ENCODE measurements around the gene PDLIM1. TPM values are rescaled to one million over a fixed set of nuclear protein-coding genes. Genes with fewer than 3 reads are reported as not detected.

PDLIM1 gene
- total RNA-seq, 6 experiments from 2014 or later: 63.9 to 105 (median 82.1) TPM

GRCh38 chr10:95306851-95307250 lies 16.0 kb upstream of the PDLIM1 start:
- no CpG with 5 or more reads among the region's 1 CpG for WGBS (ENCODE audit: insufficient coverage, low coverage, low lambda C conversion rate, missing lambda C conversion rate)
- no peaks in the 10 kb centered on the region for H3K27me3 ChIP-seq
- no peaks in the 10 kb centered on the region for H3K9me3 ChIP-seq
- TF ChIP-seq CTCF (IDR thresholded peaks at IDR 0.05) (no peak), POLR2A (IDR thresholded peaks at IDR 0.05) (no peak)
- H3K4me1 ChIP-seq: peaks cover 0 to 2% (median 0%) of the 10 kb centered on the region in 4 donors
- ATAC-seq (no peak), DNase-seq (no peak)
- H3K27ac ChIP-seq: no peak overlapping the region
- no peaks in the 10 kb centered on the region for H3K36me3 ChIP-seq
- H3K4me3 ChIP-seq: no peak overlapping the region
- intact Hi-C loops (cut with DNase I): no loop called here

GRCh38 chr10:95306318-95306650 lies 15.5 kb upstream of the PDLIM1 start:
- 62% methylated on average over 3 of the region's 3 CpGs for WGBS (ENCODE audit: insufficient coverage, low coverage, low lambda C conversion rate, missing lambda C conversion rate)
- no peak overlapping the region for H3K27ac ChIP-seq
- intact Hi-C loops (cut with DNase I): no loop called here

GRCh38 chr10:95305606-95306317 lies 15.0 kb upstream of the PDLIM1 start:
- Histone ChIP-seq H3K27ac (no peak overlapping the region), H3K9me3 (no peaks in the 10 kb centered on the region), H3K27me3 (no peaks in the 10 kb centered on the region), H3K4me1 (peaks cover 0 to under 1% (median 0%) of the 10 kb centered on the region in 4 donors), H3K36me3 (no peaks in the 10 kb centered on the region), H3K4me3 (no peak overlapping the region)
- intact Hi-C loops (cut with DNase I): no loop called here
- WGBS (ENCODE audit: insufficient coverage, low coverage, low lambda C conversion rate, missing lambda C conversion rate): 56% methylated on average over 10 of the region's 10 CpGs
- TF ChIP-seq POLR2A (IDR thresholded peaks at IDR 0.05) (no peak), CTCF (IDR thresholded peaks at IDR 0.05) (no peak)
- no peak for ATAC-seq
- no peak for DNase-seq

More at GRCh38 chr10:95306318-95306650, 15.5 kb upstream of the PDLIM1 start:
- no peak for DNase-seq
- no peak for TF ChIP-seq POLR2A (IDR thresholded peaks at IDR 0.05)
- no peak for TF ChIP-seq CTCF (IDR thresholded peaks at IDR 0.05)
- H3K4me1 ChIP-seq: peaks cover 0 to 2% (median 0%) of the 10 kb centered on the region in 4 donors
- H3K27me3 ChIP-seq: no peaks in the 10 kb centered on the region
- H3K9me3 ChIP-seq: no peaks in the 10 kb centered on the region
- no peaks in the 10 kb centered on the region for H3K36me3 ChIP-seq
- no peak for ATAC-seq
- no peak overlapping the region for H3K4me3 ChIP-seq

GRCh38 chr10:95304976-95305375 lies 14.2 kb upstream of the PDLIM1 start:
- Histone ChIP-seq H3K4me3 (no peak overlapping the region), H3K27me3 (no peaks in the 10 kb centered on the region), H3K27ac (no peak overlapping the region), H3K4me1 (no peaks in the 10 kb centered on the region), H3K36me3 (no peaks in the 10 kb centered on the region), H3K9me3 (no peaks in the 10 kb centered on the region)
- 77% methylated on average over 2 of the region's 2 CpGs for WGBS (ENCODE audit: insufficient coverage, low coverage, low lambda C conversion rate, missing lambda C conversion rate)
- DNase-seq (no peak), ATAC-seq (no peak)
- intact Hi-C loops (cut with DNase I): no loop called here
- TF ChIP-seq CTCF (IDR thresholded peaks at IDR 0.05) (no peak), POLR2A (IDR thresholded peaks at IDR 0.05) (no peak)
